HG02885 (cell line): Measurements from ENCODE around the gene IL12B.
"Not testable (repeated sequence)": the region's sequence is repeated elsewhere in the genome, so short reads cannot be mapped to it uniquely, and the experiment has no call there.

Experiments used
- ATAC-seq: cut with Tn5 transposase; IDR thresholded peaks from one replicate; pipeline ENCODE4 v1.9.1; 2021; ENCODE audit warnings: mild to moderate bottlenecking; ENCODE audit not compliant: unreplicated experiment, poor library complexity

The IL12B gene

GRCh38 chr5:159301929-159302860 lies 28.1 kb downstream of the IL12B start:
- not testable (repeated sequence) for ATAC-seq

- no peak for ATAC-seq
These were observed 28.8 kb downstream of the IL12B start for GRCh38 chr5:159301466-159301865.

- ATAC-seq: not testable (repeated sequence)
These were observed 33.0 kb downstream of the IL12B start for GRCh38 chr5:159297300-159297699.

GRCh38 chr5:159294921-159295320 lies 35.4 kb downstream of the IL12B start:
- ATAC-seq: no peak

DNA sequence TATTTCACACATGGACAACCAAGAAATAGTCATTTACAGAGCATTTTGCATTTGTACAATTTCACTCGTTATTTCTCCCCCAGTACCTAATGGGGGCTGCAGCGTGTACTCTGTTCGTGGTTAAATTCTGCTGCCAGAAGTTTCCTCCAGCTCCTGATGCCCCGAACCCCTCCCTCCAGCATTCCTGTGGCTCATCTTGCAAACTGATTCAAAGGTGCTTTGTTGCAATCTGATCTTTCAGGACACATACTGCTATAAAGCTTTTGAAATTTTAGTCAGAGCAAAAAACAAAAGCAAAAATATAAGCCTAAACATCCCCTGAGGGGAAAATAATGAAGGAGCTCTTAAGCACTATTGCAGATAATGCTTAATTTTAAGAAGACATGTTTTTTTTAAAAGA lies 39.5 kb downstream of the IL12B start:
- ATAC-seq: no peak

DNA sequence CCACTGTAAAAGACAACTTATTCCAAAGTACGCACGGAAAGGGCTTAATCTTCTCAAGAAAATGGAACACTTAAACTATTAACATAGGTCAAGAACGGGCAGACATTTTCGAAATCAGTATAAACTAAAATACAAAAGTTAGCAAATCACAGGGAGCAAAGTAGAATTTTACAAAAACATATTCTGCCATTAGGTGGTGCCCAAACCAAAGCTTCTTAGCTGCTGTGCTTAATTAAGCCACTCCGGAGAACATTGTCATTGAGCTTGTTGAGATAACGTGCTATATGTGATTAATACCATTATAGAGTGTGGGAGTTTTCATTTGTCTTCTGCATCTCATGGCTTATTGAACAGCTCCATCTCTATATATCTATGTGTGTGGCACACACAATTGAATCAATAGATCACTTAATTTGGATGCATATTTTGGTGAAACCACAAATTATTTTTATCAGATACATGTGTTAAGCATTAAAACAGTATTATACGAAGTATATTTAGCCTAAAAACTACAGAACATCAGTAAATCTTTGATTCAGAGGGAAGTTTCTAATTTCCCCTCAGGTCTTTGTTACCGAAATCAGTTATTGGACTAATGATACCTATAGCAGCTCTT lies 43.8 kb downstream of the IL12B start:
- ATAC-seq: no peak

GRCh38 chr5:159274676-159275075 lies 55.6 kb downstream of the IL12B start:
- no peak for ATAC-seq

DNA sequence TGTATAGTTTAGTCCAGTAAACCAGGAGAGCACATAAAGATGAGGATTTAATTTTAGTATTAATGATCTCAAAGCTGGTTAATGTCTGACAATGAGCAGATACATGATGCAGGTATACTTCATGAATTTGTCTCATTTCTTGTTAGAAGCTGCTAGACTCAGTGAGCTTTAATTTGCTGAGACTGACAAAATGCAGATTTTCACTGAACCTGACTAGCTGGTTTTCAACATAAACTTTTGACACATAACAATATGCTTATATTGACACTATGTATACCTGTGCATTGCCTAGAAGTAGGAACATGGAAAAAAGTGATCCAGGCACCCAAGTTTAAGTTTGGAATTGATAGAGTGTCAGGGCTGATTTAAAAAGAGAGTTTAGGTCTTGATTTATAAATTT lies 56.4 kb downstream of the IL12B start:
- no peak for ATAC-seq

GRCh38 chr5:159269723-159270122 lies 60.6 kb downstream of the IL12B start:
- ATAC-seq: no peak

- not testable (repeated sequence) for ATAC-seq
These were observed 63.5 kb downstream of the IL12B start for GRCh38 chr5:159266764-159267163.
